SU-DHL-6 (cell line): ENCODE data around the gene PUDP.

ENCODE experiments used
- EZH2phosphoT487 ChIP-seq: fragments of 200-600 bp; sonication (generic), shearing (Covaris generic); conservative IDR thresholded peaks from 2 replicates; pipeline ENCODE4 v1.6.1; 2018; ENCODE audit warnings: mild to moderate bottlenecking, antibody characterized with exemption, low read length, moderate library complexity, mixed read lengths
- TF ChIP-seq, protein P1 (sequence below): fragments of 200-600 bp; sonication (generic); IDR thresholded peaks from one replicate; pipeline ENCODE4 v1.5.1; 2017; ENCODE audit warnings: antibody characterized with exemption, mild to moderate bottlenecking, low read length, moderate library complexity; ENCODE audit not compliant: insufficient read depth, poor library complexity, severe bottlenecking

DNA sequence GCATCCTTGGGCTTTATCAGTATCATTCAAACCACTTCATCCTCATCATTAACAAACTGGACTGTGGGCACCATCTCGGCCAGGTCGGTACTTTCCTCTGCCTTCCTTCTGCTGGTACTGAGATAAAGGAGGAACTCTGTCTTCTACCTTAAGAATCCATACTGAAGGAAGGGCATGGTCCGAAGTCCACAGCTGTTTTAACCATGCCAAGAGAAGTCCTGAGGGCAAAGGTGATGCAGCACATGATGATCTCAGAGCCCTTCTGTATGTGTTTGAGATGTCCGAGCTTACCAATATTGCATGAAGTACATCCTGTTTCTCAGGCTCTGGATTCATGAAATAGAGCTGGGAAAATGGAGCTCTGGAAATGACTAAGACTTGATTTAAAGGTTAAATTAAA is 126.0 kb downstream of the PUDP start:
- TF ChIP-seq, protein P1, sequence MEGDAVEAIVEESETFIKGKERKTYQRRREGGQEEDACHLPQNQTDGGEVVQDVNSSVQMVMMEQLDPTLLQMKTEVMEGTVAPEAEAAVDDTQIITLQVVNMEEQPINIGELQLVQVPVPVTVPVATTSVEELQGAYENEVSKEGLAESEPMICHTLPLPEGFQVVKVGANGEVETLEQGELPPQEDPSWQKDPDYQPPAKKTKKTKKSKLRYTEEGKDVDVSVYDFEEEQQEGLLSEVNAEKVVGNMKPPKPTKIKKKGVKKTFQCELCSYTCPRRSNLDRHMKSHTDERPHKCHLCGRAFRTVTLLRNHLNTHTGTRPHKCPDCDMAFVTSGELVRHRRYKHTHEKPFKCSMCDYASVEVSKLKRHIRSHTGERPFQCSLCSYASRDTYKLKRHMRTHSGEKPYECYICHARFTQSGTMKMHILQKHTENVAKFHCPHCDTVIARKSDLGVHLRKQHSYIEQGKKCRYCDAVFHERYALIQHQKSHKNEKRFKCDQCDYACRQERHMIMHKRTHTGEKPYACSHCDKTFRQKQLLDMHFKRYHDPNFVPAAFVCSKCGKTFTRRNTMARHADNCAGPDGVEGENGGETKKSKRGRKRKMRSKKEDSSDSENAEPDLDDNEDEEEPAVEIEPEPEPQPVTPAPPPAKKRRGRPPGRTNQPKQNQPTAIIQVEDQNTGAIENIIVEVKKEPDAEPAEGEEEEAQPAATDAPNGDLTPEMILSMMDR, result no peak
- TF ChIP-seq EZH2phosphoT487, result no peak
